HG02970 (cell line): ENCODE measurements around the gene EPB41L4B.
A peak's percentile ranks its signal among the peaks of the same experiment; 100 is the strongest.

Experiments used
- ATAC-seq: cut with Tn5 transposase; IDR thresholded peaks from one replicate; pipeline ENCODE4 v1.9.1; 2021; ENCODE audit warnings: mild to moderate bottlenecking, moderate library complexity, moderate number of reproducible peaks; ENCODE audit not compliant: unreplicated experiment, low FRiP score

EPB41L4B gene

GRCh38 chr9:109167716-109168115, 153.1 kb downstream of the EPB41L4B start:
- ATAC-seq = no peak

GRCh38 chr9:109166771-109167601, 153.9 kb downstream of the EPB41L4B start, which contains the start of gene FRRS1L:
Gene FRRS1L, minus strand, starts transcription at chr9:109167249. Its CDS starts 111 bp downstream, at chr9:109167138.
- no peak for ATAC-seq

- no peak for ATAC-seq
Measured at GRCh38 chr9:109166171-109166770, 154.6 kb downstream of the EPB41L4B start.

GRCh38 chr9:109164042-109164441, 156.8 kb downstream of the EPB41L4B start:
- no peak for ATAC-seq

- no peak for ATAC-seq
Measured at GRCh38 chr9:109163194-109163593, 157.7 kb downstream of the EPB41L4B start.

GRCh38 chr9:109162677-109163076, 158.2 kb downstream of the EPB41L4B start:
- no peak for ATAC-seq

GRCh38 chr9:109161471-109161870, 159.4 kb downstream of the EPB41L4B start:
- ATAC-seq = no peak

- no peak for ATAC-seq
Measured at GRCh38 chr9:109159583-109159982, 161.3 kb downstream of the EPB41L4B start.

- no peak for ATAC-seq
Measured at GRCh38 chr9:109158651-109159050, 162.2 kb downstream of the EPB41L4B start.

- ATAC-seq = no peak
Measured at GRCh38 chr9:109156708-109157107, 164.2 kb downstream of the EPB41L4B start.

- no peak for ATAC-seq
Measured at GRCh38 chr9:109150925-109151545, 169.8 kb downstream of the EPB41L4B start.

GRCh38 chr9:109149722-109150121, 171.1 kb downstream of the EPB41L4B start:
- no peak for ATAC-seq

GRCh38 chr9:109149089-109149488, 171.8 kb downstream of the EPB41L4B start:
- no peak for ATAC-seq

- no peak for ATAC-seq
Measured at GRCh38 chr9:109145051-109145450, 175.8 kb downstream of the EPB41L4B start.

- ATAC-seq = peak; percentile 62
Measured at GRCh38 chr9:109143881-109144562, 176.8 kb downstream of the EPB41L4B start.

GRCh38 chr9:109141375-109141774, 179.5 kb downstream of the EPB41L4B start:
- ATAC-seq = no peak

- ATAC-seq = no peak
Measured at GRCh38 chr9:109139851-109140250, 181.0 kb downstream of the EPB41L4B start.

GRCh38 chr9:109138421-109138820, 182.4 kb downstream of the EPB41L4B start:
- ATAC-seq = no peak

- ATAC-seq = no peak
Measured at GRCh38 chr9:109134167-109134578, 186.7 kb downstream of the EPB41L4B start.

- ATAC-seq = no peak
Measured at GRCh38 chr9:109133533-109133932, 187.3 kb downstream of the EPB41L4B start.

- no peak for ATAC-seq
Measured at GRCh38 chr9:109132567-109133021, 188.3 kb downstream of the EPB41L4B start.
